ENCODE data around the gene MTX1. TPM values are rescaled to one million over a fixed set of nuclear protein-coding genes. Genes with fewer than 3 reads are reported as not detected.
A peak's percentile ranks its signal among the peaks of the same experiment; 100 is the strongest.

The MTX1 gene
- total RNA-seq, 2 donors from 2014 or later, result 20.7 to 28.5 TPM

DNA sequence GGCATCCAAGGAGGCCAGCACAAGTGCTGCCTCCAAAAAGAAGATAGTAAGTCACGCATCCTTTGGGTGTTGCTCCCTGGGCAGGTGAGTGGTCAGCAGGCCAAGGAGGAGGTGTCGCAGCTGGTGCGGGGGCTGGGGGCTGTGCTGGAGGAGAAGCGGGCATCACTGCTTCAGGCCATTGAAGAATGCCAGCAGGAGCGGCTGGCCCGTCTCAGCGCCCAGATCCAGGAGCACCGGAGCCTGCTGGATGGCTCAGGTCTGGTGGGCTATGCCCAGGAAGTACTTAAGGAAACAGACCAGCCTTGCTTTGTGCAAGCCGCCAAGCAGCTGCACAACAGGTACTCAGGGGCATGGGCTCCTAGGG, 30.6 kb upstream of the MTX1 start:
- H3K4me1 Mint-ChIP-seq, result peaks cover 28% of the 10 kb centered on the region
- no peaks in the 10 kb centered on the region for H3K27me3 Mint-ChIP-seq
- H3K27ac Mint-ChIP-seq, result no peak overlapping the region
- DNase-seq (no peak), ATAC-seq (no peak)
- no peaks in the 10 kb centered on the region for H3K9me3 ChIP-seq (ENCODE audit: control insufficient read depth, low read length, poor library complexity, severe bottlenecking)
- H3K36me3 Mint-ChIP-seq (ENCODE audit: low read depth), result peaks cover 9% of the 10 kb centered on the region
- H3K4me3 Mint-ChIP-seq, result no peak overlapping the region

DNA sequence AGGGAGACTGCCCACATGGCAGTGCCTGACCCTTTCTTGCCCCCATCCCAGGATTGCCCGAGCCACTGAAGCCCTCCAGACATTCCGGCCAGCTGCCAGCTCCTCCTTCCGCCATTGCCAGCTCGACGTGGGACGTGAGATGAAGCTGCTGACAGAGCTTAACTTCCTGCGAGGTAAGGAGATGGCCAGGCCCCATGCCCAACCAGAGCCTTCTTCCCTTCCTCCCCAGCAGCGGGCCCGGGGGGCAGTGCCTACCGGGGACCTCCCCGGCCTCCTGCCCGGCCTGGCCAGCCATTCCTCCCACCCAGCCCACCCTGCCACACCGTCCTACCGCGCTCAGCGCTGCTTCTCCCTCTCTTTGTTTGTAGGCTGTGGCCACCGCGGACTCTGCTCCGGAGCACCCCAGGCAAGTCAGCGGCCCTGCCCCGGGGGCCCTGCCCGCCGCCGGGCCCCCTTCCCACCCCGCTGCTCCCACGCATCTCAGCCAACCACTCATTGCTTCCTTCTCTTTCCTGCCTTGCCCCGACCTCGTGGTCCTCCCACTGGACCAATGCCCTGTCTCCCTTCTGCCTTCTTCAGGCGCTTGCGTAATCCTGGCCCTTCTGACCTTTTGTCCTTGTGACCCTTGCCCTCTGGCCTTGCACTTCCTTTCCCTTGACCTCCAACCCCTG, 29.9 kb upstream of the MTX1 start:
- H3K4me1 Mint-ChIP-seq, result peaks cover 26% of the 10 kb centered on the region
- DNase-seq (no peak), ATAC-seq (no peak)
- H3K27ac Mint-ChIP-seq, result no peak overlapping the region
- H3K27me3 Mint-ChIP-seq, result no peaks in the 10 kb centered on the region
- H3K36me3 Mint-ChIP-seq (ENCODE audit: low read depth), result peaks cover 12% of the 10 kb centered on the region
- no peak overlapping the region for H3K4me3 Mint-ChIP-seq
- no peaks in the 10 kb centered on the region for H3K9me3 ChIP-seq (ENCODE audit: control insufficient read depth, low read length, poor library complexity, severe bottlenecking)

DNA sequence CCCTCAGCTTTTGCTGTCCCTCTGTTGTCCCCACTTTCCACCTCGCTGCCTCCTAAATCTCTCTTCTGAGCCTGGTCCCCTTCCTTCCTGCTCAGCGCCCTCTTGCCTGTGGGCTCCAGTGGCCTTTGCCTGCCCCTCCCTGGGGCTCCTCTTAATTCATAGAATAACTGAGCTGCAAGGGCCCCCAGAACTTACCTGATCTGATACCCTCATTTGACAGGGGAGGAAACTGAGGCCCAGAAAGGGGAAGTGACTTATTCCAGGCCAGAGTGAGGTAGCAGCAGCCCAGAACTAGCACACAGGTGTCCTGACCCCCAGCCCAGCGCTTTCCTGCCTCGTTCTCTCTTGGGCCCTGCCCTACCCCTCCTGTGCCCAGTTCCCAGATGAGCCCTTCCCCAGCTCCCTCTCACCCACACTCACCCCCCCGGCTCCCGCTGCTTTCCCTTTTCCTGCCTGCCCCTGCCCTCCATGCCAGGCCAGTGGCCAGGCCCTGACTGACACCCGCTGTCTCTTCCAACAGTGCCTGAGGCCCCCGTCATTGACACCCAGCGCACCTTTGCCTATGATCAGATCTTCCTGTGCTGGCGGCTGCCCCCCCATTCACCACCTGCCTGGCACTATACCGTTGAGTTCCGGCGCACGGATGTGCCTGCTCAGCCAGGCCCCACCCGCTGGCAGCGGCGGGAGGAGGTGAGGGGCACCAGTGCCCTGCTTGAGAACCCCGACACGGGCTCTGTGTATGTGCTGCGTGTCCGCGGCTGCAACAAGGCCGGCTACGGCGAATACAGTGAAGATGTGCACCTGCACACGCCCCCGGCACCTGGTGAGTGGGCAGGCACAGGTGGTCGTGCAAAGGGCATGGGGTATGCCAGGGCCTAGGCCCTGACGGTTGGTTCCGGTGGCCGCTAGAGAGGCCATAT, 29.1 kb upstream of the MTX1 start:
- Mint-ChIP-seq H3K27me3 (no peaks in the 10 kb centered on the region), H3K4me3 (peak overlapping the region; percentile 36), H3K27ac (no peak overlapping the region), H3K4me1 (peaks cover 21% of the 10 kb centered on the region), H3K36me3 (ENCODE audit: low read depth) (peaks cover 13% of the 10 kb centered on the region)
- ATAC-seq (no peak), DNase-seq (no peak)
- H3K9me3 ChIP-seq (ENCODE audit: control insufficient read depth, low read length, poor library complexity, severe bottlenecking), result no peaks in the 10 kb centered on the region

DNA sequence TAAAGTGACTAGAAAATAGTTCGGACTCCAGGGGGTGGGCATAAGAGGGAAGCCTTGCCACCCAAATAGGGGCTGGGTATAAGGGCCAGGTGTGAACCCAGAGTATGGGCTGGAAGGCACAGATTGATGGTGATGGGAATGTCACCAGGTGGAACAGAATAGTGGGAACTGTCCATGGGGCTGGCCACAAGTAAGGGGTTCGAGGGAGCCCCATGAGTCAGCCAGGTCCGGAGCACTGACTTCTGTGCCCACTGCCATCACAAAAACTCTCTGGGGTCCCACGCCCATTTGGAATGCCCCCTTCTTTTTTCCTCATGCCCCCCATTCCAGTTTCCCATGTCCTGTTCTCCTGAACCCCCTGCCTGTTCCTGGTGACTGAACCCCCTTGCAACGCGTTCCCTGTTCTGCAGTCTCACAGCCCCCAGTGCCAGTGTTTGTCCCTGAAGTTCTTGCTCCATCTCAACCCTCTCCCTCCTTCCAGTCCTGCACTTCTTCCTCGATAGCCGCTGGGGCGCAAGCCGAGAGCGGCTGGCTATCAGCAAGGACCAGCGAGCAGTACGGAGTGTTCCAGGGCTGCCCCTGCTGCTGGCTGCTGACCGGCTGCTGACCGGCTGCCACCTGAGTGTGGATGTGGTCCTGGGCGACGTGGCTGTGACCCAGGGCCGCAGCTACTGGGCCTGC, 27.0 kb upstream of the MTX1 start:
- ATAC-seq, result no peak
- H3K4me3 Mint-ChIP-seq, result no peak overlapping the region
- H3K9me3 ChIP-seq (ENCODE audit: control insufficient read depth, low read length, poor library complexity, severe bottlenecking), result no peaks in the 10 kb centered on the region
- no peak overlapping the region for H3K27ac Mint-ChIP-seq
- peaks cover 13% of the 10 kb centered on the region for H3K36me3 Mint-ChIP-seq (ENCODE audit: low read depth)
- no peak for DNase-seq
- H3K27me3 Mint-ChIP-seq, result no peaks in the 10 kb centered on the region
- peaks cover 9% of the 10 kb centered on the region for H3K4me1 Mint-ChIP-seq

GRCh38 chr1:155182052-155182550, 26.4 kb upstream of the MTX1 start:
- no peak for ATAC-seq

GRCh38 chr1:155183775-155184221, 24.7 kb upstream of the MTX1 start:
- DNase-seq (no peak), ATAC-seq (no peak)
- no peak overlapping the region for H3K4me3 Mint-ChIP-seq
- peaks cover 15% of the 10 kb centered on the region for H3K36me3 Mint-ChIP-seq (ENCODE audit: low read depth)
- H3K27me3 Mint-ChIP-seq, result no peaks in the 10 kb centered on the region
- peaks cover 14% of the 10 kb centered on the region for H3K4me1 Mint-ChIP-seq
- no peaks in the 10 kb centered on the region for H3K9me3 ChIP-seq (ENCODE audit: control insufficient read depth, low read length, poor library complexity, severe bottlenecking)
- H3K27ac Mint-ChIP-seq, result no peak overlapping the region

More at GRCh38 chr1:155182052-155182550, 26.4 kb upstream of the MTX1 start:
- Mint-ChIP-seq H3K36me3 (ENCODE audit: low read depth) (peaks cover 13% of the 10 kb centered on the region), H3K4me1 (peaks cover 11% of the 10 kb centered on the region), H3K27me3 (no peaks in the 10 kb centered on the region), H3K27ac (no peak overlapping the region), H3K4me3 (no peak overlapping the region)
- no peak for DNase-seq
- no peaks in the 10 kb centered on the region for H3K9me3 ChIP-seq (ENCODE audit: control insufficient read depth, low read length, poor library complexity, severe bottlenecking)

DNA sequence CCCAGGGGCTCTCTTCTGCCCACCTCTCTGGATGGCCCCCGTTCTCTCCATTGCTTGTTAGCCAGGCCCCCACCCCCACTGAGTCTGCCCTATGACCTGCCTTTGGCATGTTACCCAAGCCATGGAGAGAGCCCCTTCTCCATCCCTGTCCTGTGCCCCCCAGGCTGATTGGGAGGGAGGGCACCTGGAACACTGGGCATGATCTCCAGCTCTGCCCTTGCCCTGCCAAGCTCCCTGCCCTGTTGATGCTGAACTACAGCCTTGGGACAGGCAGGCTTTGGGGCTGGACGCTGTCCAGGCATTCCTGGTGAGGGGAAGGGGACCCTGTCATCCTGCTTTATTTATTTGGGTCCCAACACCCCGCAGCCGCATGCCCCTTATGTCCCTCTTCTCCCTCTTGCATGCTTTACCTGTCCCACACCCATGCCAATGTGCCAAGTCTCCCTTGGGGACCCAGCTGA, 24.1 kb upstream of the MTX1 start:
- no peaks in the 10 kb centered on the region for H3K9me3 ChIP-seq (ENCODE audit: control insufficient read depth, low read length, poor library complexity, severe bottlenecking)
- peaks cover 12% of the 10 kb centered on the region for H3K36me3 Mint-ChIP-seq (ENCODE audit: low read depth)
- no peak overlapping the region for H3K27ac Mint-ChIP-seq
- H3K27me3 Mint-ChIP-seq, result no peaks in the 10 kb centered on the region
- DNase-seq (no peak), ATAC-seq (no peak)
- peaks cover 14% of the 10 kb centered on the region for H3K4me1 Mint-ChIP-seq
- no peak overlapping the region for H3K4me3 Mint-ChIP-seq

DNA sequence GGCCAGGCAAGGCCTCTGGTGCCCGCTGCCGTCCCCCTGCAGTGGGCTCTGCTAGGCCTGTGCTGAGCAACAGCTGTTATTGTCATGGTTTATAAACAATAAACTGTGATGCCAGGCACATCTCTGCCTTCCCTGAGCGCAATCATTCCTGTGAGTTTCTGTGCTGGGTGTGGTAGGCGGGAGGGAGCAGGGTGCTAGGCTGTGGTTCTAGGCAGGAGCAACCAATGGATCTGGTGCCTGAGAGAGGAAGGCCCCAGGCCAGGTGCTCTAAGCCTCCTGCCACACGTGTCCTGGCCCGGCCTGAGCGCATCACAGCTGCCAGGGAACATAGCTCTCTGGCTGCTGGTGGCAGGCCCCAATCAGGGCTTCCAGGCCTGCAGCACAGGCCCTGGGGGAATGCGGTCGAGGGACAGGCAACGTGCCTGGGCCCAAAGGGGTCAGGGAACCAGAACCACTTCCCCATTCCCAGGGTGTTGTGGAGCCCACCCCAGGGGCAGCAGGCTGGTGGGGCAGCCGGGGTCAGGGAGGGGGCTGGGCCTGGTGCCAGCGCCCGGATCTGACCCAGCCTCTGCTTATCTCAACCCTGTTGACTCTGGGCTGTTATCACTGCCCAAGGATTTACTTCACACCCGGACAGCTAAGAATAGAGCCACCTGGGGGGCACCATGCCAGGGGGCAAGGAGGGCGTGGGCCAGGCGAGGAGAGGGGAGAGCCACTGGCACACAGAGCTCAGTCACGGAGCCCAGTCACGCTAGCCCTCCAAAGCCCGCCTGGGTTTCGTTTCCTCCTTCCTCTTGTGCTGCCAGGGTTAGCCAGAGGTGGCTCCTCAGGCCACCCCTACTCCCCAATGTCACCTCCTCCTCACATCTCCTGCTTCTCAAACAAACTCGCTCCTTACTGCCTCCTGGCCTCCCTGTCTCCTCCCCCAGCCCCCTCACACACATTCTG, 23.4 kb upstream of the MTX1 start:
- peaks cover 9% of the 10 kb centered on the region for H3K36me3 Mint-ChIP-seq (ENCODE audit: low read depth)

GRCh38 chr1:155185783-155186066, 22.8 kb upstream of the MTX1 start:
- H3K27me3 Mint-ChIP-seq, result no peaks in the 10 kb centered on the region
- H3K4me1 Mint-ChIP-seq, result peaks cover 14% of the 10 kb centered on the region
- DNase-seq (no peak), ATAC-seq (no peak)
- H3K27ac Mint-ChIP-seq, result peak overlapping the region; percentile 34
- H3K4me3 Mint-ChIP-seq, result no peak overlapping the region
- no peaks in the 10 kb centered on the region for H3K9me3 ChIP-seq (ENCODE audit: control insufficient read depth, low read length, poor library complexity, severe bottlenecking)
- peaks cover 9% of the 10 kb centered on the region for H3K36me3 Mint-ChIP-seq (ENCODE audit: low read depth)

More for the DNA sequence above, 23.4 kb upstream of the MTX1 start:
- H3K9me3 ChIP-seq (ENCODE audit: control insufficient read depth, low read length, poor library complexity, severe bottlenecking), result no peaks in the 10 kb centered on the region
- Mint-ChIP-seq H3K27me3 (no peaks in the 10 kb centered on the region), H3K4me1 (peaks cover 14% of the 10 kb centered on the region), H3K4me3 (no peak overlapping the region), H3K27ac (no peak overlapping the region)
- ATAC-seq (peak; percentile 72), DNase-seq (peak in 1 of 3 donors; percentile 1)

GRCh38 chr1:155186067-155186793, 22.3 kb upstream of the MTX1 start:
- Mint-ChIP-seq H3K27me3 (no peaks in the 10 kb centered on the region), H3K4me3 (no peak overlapping the region), H3K4me1 (peaks cover 14% of the 10 kb centered on the region), H3K36me3 (ENCODE audit: low read depth) (peaks cover 9% of the 10 kb centered on the region), H3K27ac (peak overlapping the region; percentile 34)
- peak in 1 of 3 donors; percentile 3 for DNase-seq
- no peak for ATAC-seq
- H3K9me3 ChIP-seq (ENCODE audit: control insufficient read depth, low read length, poor library complexity, severe bottlenecking), result no peaks in the 10 kb centered on the region

DNA sequence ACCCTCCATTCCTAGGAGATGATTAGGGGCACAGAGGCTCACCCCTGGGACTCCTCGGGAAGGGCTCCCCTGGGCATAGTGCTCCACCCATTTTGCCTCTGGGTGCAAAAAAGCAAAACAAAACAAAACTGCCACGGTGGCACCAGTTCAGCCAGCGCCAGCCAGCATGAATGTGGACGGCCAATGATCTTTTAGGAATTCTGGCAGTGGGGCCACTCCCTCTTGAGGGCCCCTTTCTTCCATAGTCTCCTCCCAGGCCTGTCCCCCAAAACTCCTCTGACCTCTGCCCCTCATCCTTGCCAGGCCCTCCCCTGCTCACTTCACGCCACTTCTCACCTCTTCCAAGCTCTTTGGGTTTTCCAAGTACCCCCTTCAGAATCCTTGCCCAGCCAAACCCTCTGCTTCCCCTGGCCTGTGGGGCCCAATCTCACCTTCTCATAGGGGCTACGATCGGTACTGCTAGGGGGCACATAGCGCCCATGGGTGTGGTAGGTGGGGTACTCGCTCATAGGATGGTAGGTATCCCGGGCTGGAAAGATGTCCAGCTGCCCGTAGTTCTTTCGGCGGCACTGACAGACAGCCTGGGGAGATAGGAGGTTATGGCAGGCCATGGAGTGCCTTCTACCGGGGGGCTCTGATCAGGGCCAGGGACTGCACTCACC, 21.6 kb upstream of the MTX1 start:
- H3K9me3 ChIP-seq (ENCODE audit: control insufficient read depth, low read length, poor library complexity, severe bottlenecking), result no peaks in the 10 kb centered on the region
- Mint-ChIP-seq H3K4me3 (peak overlapping the region; percentile 31), H3K36me3 (ENCODE audit: low read depth) (peaks cover 9% of the 10 kb centered on the region), H3K27me3 (no peaks in the 10 kb centered on the region), H3K27ac (peak overlapping the region; percentile 34), H3K4me1 (peaks cover 14% of the 10 kb centered on the region)
- DNase-seq (peak in 1 of 3 donors; percentile 2), ATAC-seq (no peak)

Measured in T-helper 17 cell (primary cell).